Immature natural killer cell (primary cell): Measurements from ENCODE around the gene PTPN11. TPM values are rescaled to one million over a fixed set of nuclear protein-coding genes. Genes with fewer than 3 reads are reported as not detected.

ENCODE experiments used
- polyA plus RNA-seq, 3 donors: library from polyadenylated mRNA; unstranded; fragments of 300-500 nt; fragmentation: Illumina TruSeq; gene quantifications; one replicate each; pipeline ENCODE4 v1.2.3, GENCODE V29; 2021

PTPN11 gene
- polyA plus RNA-seq, 3 donors from 2014 or later: 53.7 to 85.4 (median 58.2) TPM

Other genes with a start within 250 kb of the PTPN11 start
- gene HECTD4, start 36.5 kb upstream of the PTPN11 start, polyA plus RNA-seq: 1 to 10 TPM in 2 of 3 donors, under 1 TPM in 1; 0.76 to 8.5 (median 2.6) TPM
- gene RPL6, start 9.3 kb upstream of the PTPN11 start, polyA plus RNA-seq: 100 to 1,000 TPM; 212 to 435 (median 395) TPM